GM21360 (cell line): ENCODE results near the gene KRT74.

Experiments
- ATAC-seq: cut with Tn5 transposase; IDR thresholded peaks from one replicate; pipeline ENCODE4 v1.9.1; 2021; ENCODE audit warnings: mild to moderate bottlenecking, moderate library complexity; ENCODE audit not compliant: unreplicated experiment

KRT74 gene

GRCh38 chr12:52575948-52576347 is 2.3 kb upstream of the KRT74 start:
- ATAC-seq, result no peak

GRCh38 chr12:52575256-52575655 is 1.6 kb upstream of the KRT74 start:
- no peak for ATAC-seq

GRCh38 chr12:52573306-52573705 is 337 bp downstream of the KRT74 start:
- no peak for ATAC-seq

- no peak for ATAC-seq
Observed at GRCh38 chr12:52570511-52570910, 3.1 kb downstream of the KRT74 start.

GRCh38 chr12:52568111-52568510 is 5.5 kb downstream of the KRT74 start:
- no peak for ATAC-seq

- ATAC-seq, result no peak
Observed at GRCh38 chr12:52566847-52567291, 6.8 kb downstream of the KRT74 start.

GRCh38 chr12:52564582-52564981 is 9.1 kb downstream of the KRT74 start:
- no peak for ATAC-seq

GRCh38 chr12:52561880-52562449 is 11.7 kb downstream of the KRT74 start:
- no peak for ATAC-seq

- no peak for ATAC-seq
Observed at GRCh38 chr12:52559979-52560378, 13.7 kb downstream of the KRT74 start.

GRCh38 chr12:52558781-52559445 is 14.7 kb downstream of the KRT74 start:
- no peak for ATAC-seq

- ATAC-seq, result no peak
Observed at GRCh38 chr12:52557476-52557875, 16.2 kb downstream of the KRT74 start.

- no peak for ATAC-seq
Observed at GRCh38 chr12:52555577-52555976, 18.1 kb downstream of the KRT74 start.

GRCh38 chr12:52552681-52553195 is 20.9 kb downstream of the KRT74 start, which contains the start of gene KRT71:
TSS of gene KRT71 (minus strand) at chr12:52553145. CDS start at chr12:52553077, 68 bp downstream.
- ATAC-seq, result no peak

- ATAC-seq, result no peak
Observed at GRCh38 chr12:52552055-52552454, 21.6 kb downstream of the KRT74 start.

- ATAC-seq, result no peak
Observed at GRCh38 chr12:52551216-52551865, 22.3 kb downstream of the KRT74 start.

- no peak for ATAC-seq
Observed at GRCh38 chr12:52546126-52546525, 27.5 kb downstream of the KRT74 start.

- ATAC-seq, result no peak
Observed at GRCh38 chr12:52543985-52544883, 29.4 kb downstream of the KRT74 start.

- ATAC-seq, result no peak
Observed at GRCh38 chr12:52542785-52543318, 30.8 kb downstream of the KRT74 start.

GRCh38 chr12:52542157-52542556 is 31.5 kb downstream of the KRT74 start:
- no peak for ATAC-seq

GRCh38 chr12:52541709-52542108 is 31.9 kb downstream of the KRT74 start:
- no peak for ATAC-seq

- ATAC-seq, result no peak
Observed at GRCh38 chr12:52540531-52540930, 33.1 kb downstream of the KRT74 start.
